Activated CD4-positive, alpha-beta T cell treated with anti-CD3 and anti-CD28 coated beads, Interleukin-2, amount 10 ng/mL, durations not matched to agents 7 days and 5 days (primary cell): ENCODE data around the gene ZNF746. TPM values are rescaled to one million over a fixed set of nuclear protein-coding genes. Genes with fewer than 3 reads are reported as not detected.
"Not testable (repeated sequence)": the region's sequence is repeated elsewhere in the genome, so short reads cannot be mapped to it uniquely, and the experiment has no call there.

Experiments used
- CTCF ChIA-PET: fragments of 350-600 bp; sonication (Branson Sonifier 250); formaldehyde crosslinking; loops from one replicate; lab custom pipeline; 2021; ENCODE audit warnings: antibody characterized with exemption; lab: Charles Lee
- POLR2A ChIA-PET: fragments of 350-600 bp; sonication (Branson Sonifier 250); formaldehyde crosslinking; loops from one replicate; lab custom pipeline; 2021; ENCODE audit warnings: antibody characterized with exemption; lab: Charles Lee
- DNase-seq: peaks from one replicate; pipeline ENCODE4 v3.0.0-alpha.2; 2020
- H3K27ac Mint-ChIP-seq: one replicate; pipeline ENCODE4 v1.8.0; 2021; ENCODE audit warnings: mild to moderate bottlenecking, moderate library complexity, mixed read lengths
- H3K27me3 Mint-ChIP-seq: one replicate; pipeline ENCODE4 v1.8.0; 2021; ENCODE audit warnings: mixed read lengths
- H3K36me3 Mint-ChIP-seq: one replicate; pipeline ENCODE4 v1.8.0; 2021; ENCODE audit warnings: low read depth, mixed read lengths
- H3K4me1 Mint-ChIP-seq: one replicate; pipeline ENCODE4 v1.8.0; 2021; ENCODE audit warnings: mixed read lengths
- H3K4me3 Mint-ChIP-seq: one replicate; pipeline ENCODE4 v1.8.0; 2021; ENCODE audit warnings: mild to moderate bottlenecking, moderate library complexity, mixed read lengths
- H3K9me3 Mint-ChIP-seq: one replicate; pipeline ENCODE4 v1.8.0; 2021; ENCODE audit warnings: mixed read lengths
- total RNA-seq, 2 experiments: library from RNA; stranded (reverse); gene quantifications; one replicate each; pipeline ENCODE4 v1.2.3, GENCODE V29; 2021

Gene ZNF746
- total RNA-seq, 2 experiments from 2014 or later = 21.0 to 21.9 TPM

GRCh38 chr7:149500910-149501309 lies 3.3 kb upstream of the ZNF746 start:
- no peak for DNase-seq
- ChIA-PET POLR2A (no interaction called here), CTCF (interaction anchor here (1.7 kb wide), 1 partner anchor 9 kb away, joined by 3 read pairs; no protein-coding TSS in a partner anchor)
- Mint-ChIP-seq H3K27ac (peak overlapping the region; percentile 73), H3K9me3 (peaks cover 15% of the 10 kb centered on the region), H3K4me1 (peaks cover 30% of the 10 kb centered on the region), H3K27me3 (peaks cover 14% of the 10 kb centered on the region), H3K4me3 (no peak overlapping the region), H3K36me3 (peaks cover 8% of the 10 kb centered on the region)

GRCh38 chr7:149500201-149500600 lies 2.6 kb upstream of the ZNF746 start:
- H3K27me3 Mint-ChIP-seq = peaks cover 8% of the 10 kb centered on the region
- H3K27ac Mint-ChIP-seq = peak overlapping the region; percentile 73
- peak; percentile 19 for DNase-seq
- H3K36me3 Mint-ChIP-seq = peaks cover 5% of the 10 kb centered on the region
- POLR2A ChIA-PET = no interaction called here
- peaks cover 37% of the 10 kb centered on the region for H3K4me1 Mint-ChIP-seq
- CTCF ChIA-PET = interaction anchor here (1.7 kb wide), 1 partner anchor 8 kb away, joined by 3 read pairs; no protein-coding TSS in a partner anchor
- no peak overlapping the region for H3K4me3 Mint-ChIP-seq
- peaks cover 10% of the 10 kb centered on the region for H3K9me3 Mint-ChIP-seq

GRCh38 chr7:149498811-149499210 lies 1.2 kb upstream of the ZNF746 start:
- Mint-ChIP-seq H3K27me3 (peaks cover 3% of the 10 kb centered on the region), H3K4me1 (peaks cover 46% of the 10 kb centered on the region), H3K36me3 (peaks cover 8% of the 10 kb centered on the region), H3K4me3 (no peak overlapping the region), H3K9me3 (no peaks in the 10 kb centered on the region), H3K27ac (peak overlapping the region; percentile 25)
- no peak for DNase-seq
- POLR2A ChIA-PET = no interaction called here
- CTCF ChIA-PET = interaction anchor here (0.8 to 1.6 kb wide), 5 partner anchors 19 to 237 kb away, joined by 3 to 5 read pairs (median 5); partner anchors contain the start of gene ZNF783

GRCh38 chr7:149496642-149497391 lies 792 bp downstream of the ZNF746 start:
- CTCF ChIA-PET = interaction anchor here (1.9 to 3.1 kb wide), 2 partner anchors 37 to 128 kb away, joined by 6 to 14 read pairs; partner anchors contain the start of gene ZNF777
- DNase-seq = peak; percentile 54
- H3K36me3 Mint-ChIP-seq = peaks cover 26% of the 10 kb centered on the region
- peak overlapping the region; percentile 97 for H3K27ac Mint-ChIP-seq
- H3K4me1 Mint-ChIP-seq = peaks cover 46% of the 10 kb centered on the region
- H3K4me3 Mint-ChIP-seq = peak overlapping the region; percentile 97
- peaks cover 3% of the 10 kb centered on the region for H3K27me3 Mint-ChIP-seq
- POLR2A ChIA-PET = interaction anchor here (0.6 kb wide), 1 partner anchor 45 kb away, joined by 3 read pairs; no protein-coding TSS in a partner anchor
- H3K9me3 Mint-ChIP-seq = no peaks in the 10 kb centered on the region

GRCh38 chr7:149495785-149496641 lies 1.6 kb downstream of the ZNF746 start:
- Mint-ChIP-seq H3K27me3 (peaks cover 3% of the 10 kb centered on the region), H3K27ac (peak overlapping the region; percentile 66), H3K4me3 (peak overlapping the region; percentile 97), H3K36me3 (peaks cover 31% of the 10 kb centered on the region), H3K4me1 (peaks cover 46% of the 10 kb centered on the region), H3K9me3 (no peaks in the 10 kb centered on the region)
- POLR2A ChIA-PET = interaction anchor here (0.6 kb wide), 1 partner anchor 29 kb away, joined by 3 read pairs; no protein-coding TSS in a partner anchor
- CTCF ChIA-PET = interaction anchor here (0.8 to 3.1 kb wide), 8 partner anchors 8 to 234 kb away, joined by 3 to 14 read pairs (median 4); partner anchors contain the start of genes ZNF777 and ZNF783
- DNase-seq = no peak

- Mint-ChIP-seq H3K36me3 (peaks cover 39% of the 10 kb centered on the region), H3K9me3 (no peaks in the 10 kb centered on the region), H3K27ac (no peak overlapping the region), H3K4me3 (no peak overlapping the region), H3K4me1 (peaks cover 37% of the 10 kb centered on the region), H3K27me3 (peaks cover 3% of the 10 kb centered on the region)
- CTCF ChIA-PET = interaction anchor here (0.6 to 3.1 kb wide), 9 partner anchors 9 to 233 kb away, joined by 3 to 14 read pairs (median 3); partner anchors contain the start of genes ZNF777 and ZNF783
- POLR2A ChIA-PET = interaction anchor here (0.6 kb wide), 1 partner anchor 456 kb away, joined by 4 read pairs; no protein-coding TSS in a partner anchor
- DNase-seq = no peak
These were observed 2.8 kb downstream of the ZNF746 start for GRCh38 chr7:149494738-149495368.

- DNase-seq, H3K9me3 Mint-ChIP-seq, H3K27me3 Mint-ChIP-seq, POLR2A ChIA-PET, H3K27ac Mint-ChIP-seq, H3K4me3 Mint-ChIP-seq: not testable (repeated sequence)
- H3K36me3 Mint-ChIP-seq = peaks cover 47% of the 10 kb centered on the region
- CTCF ChIA-PET = interaction anchor here (0.5 kb wide), 1 partner anchor 38 kb away, joined by 3 read pairs; no protein-coding TSS in a partner anchor
- peaks cover 31% of the 10 kb centered on the region for H3K4me1 Mint-ChIP-seq
These were observed 3.6 kb downstream of the ZNF746 start for GRCh38 chr7:149493975-149494374.

- Mint-ChIP-seq H3K4me1 (peaks cover 29% of the 10 kb centered on the region), H3K27me3 (no peaks in the 10 kb centered on the region), H3K9me3 (no peaks in the 10 kb centered on the region), H3K4me3 (no peak overlapping the region), H3K36me3 (peaks cover 51% of the 10 kb centered on the region), H3K27ac (no peak overlapping the region)
- ChIA-PET POLR2A (no interaction called here), CTCF (no interaction called here)
- DNase-seq = no peak
These were observed 4.2 kb downstream of the ZNF746 start for GRCh38 chr7:149493366-149493765.

- Mint-ChIP-seq H3K4me3 (no peak overlapping the region), H3K9me3 (no peaks in the 10 kb centered on the region), H3K4me1 (peaks cover 14% of the 10 kb centered on the region), H3K36me3 (peaks cover 72% of the 10 kb centered on the region), H3K27me3 (no peaks in the 10 kb centered on the region), H3K27ac (no peak overlapping the region)
- no peak for DNase-seq
- POLR2A ChIA-PET = no interaction called here
- CTCF ChIA-PET = no interaction called here
These were observed 7.4 kb downstream of the ZNF746 start for GRCh38 chr7:149490083-149490760.

- DNase-seq = no peak
- Mint-ChIP-seq H3K4me1 (peaks cover 7% of the 10 kb centered on the region), H3K27me3 (no peaks in the 10 kb centered on the region), H3K36me3 (peaks cover 74% of the 10 kb centered on the region), H3K4me3 (no peak overlapping the region), H3K9me3 (no peaks in the 10 kb centered on the region), H3K27ac (peak overlapping the region; percentile 7)
- ChIA-PET CTCF (no interaction called here), POLR2A (no interaction called here)
These were observed 8.1 kb downstream of the ZNF746 start for GRCh38 chr7:149489391-149490024.

- Mint-ChIP-seq H3K4me1 (no peaks in the 10 kb centered on the region), H3K27me3 (no peaks in the 10 kb centered on the region), H3K27ac (no peak overlapping the region), H3K36me3 (peaks cover 56% of the 10 kb centered on the region), H3K4me3 (no peak overlapping the region), H3K9me3 (peaks cover 9% of the 10 kb centered on the region)
- CTCF ChIA-PET = interaction anchor here (0.7 to 1.5 kb wide), 4 partner anchors 14 to 162 kb away, joined by 3 to 5 read pairs (median 4); no protein-coding TSS in a partner anchor
- DNase-seq = peak; percentile 0
- POLR2A ChIA-PET = interaction anchor here (0.7 kb wide), 1 partner anchor 18 kb away, joined by 4 read pairs; no protein-coding TSS in a partner anchor
These were observed 18.0 kb downstream of the ZNF746 start for GRCh38 chr7:149479568-149479967.
